Activated B cell treated with CpG ODN at 0.5 μM for 24 hours (primary cell): ENCODE results near the gene FNIP1. TPM values are rescaled to one million over a fixed set of nuclear protein-coding genes. Genes with fewer than 3 reads are reported as not detected.
"Not testable (repeated sequence)": the region's sequence is repeated elsewhere in the genome, so short reads cannot be mapped to it uniquely, and the experiment has no call there.

Experiments used
- ATAC-seq: fragments of 200-7000 bp; cut with Tn5 transposase; one replicate; pipeline ENCODE4 v1.10.0; 2021; ENCODE audit warnings: low read depth, mild to moderate bottlenecking, moderate library complexity
- CTCF ChIA-PET: fragments of 350-600 bp; sonication (Branson Sonifier 250); formaldehyde crosslinking; loops from one replicate; lab custom pipeline; 2021; ENCODE audit warnings: antibody characterized with exemption; lab: Charles Lee
- POLR2A ChIA-PET: fragments of 350-600 bp; sonication (Branson Sonifier 250); formaldehyde crosslinking; loops from one replicate; lab custom pipeline; 2021; ENCODE audit warnings: antibody characterized with exemption; lab: Charles Lee
- DNase-seq: peaks from one replicate; pipeline ENCODE4 v3.0.0; 2022
- H3K27ac Mint-ChIP-seq: one replicate; pipeline ENCODE4 v1.8.0; 2020; ENCODE audit warnings: mixed read lengths
- H3K27me3 Mint-ChIP-seq: one replicate; pipeline ENCODE4 v1.8.0; 2021; ENCODE audit warnings: mixed read lengths
- H3K36me3 Mint-ChIP-seq: one replicate; pipeline ENCODE4 v1.8.0; 2021; ENCODE audit warnings: low read depth, mixed read lengths
- H3K4me1 Mint-ChIP-seq: one replicate; pipeline ENCODE4 v1.8.0; 2021; ENCODE audit warnings: mixed read lengths
- H3K4me3 Mint-ChIP-seq: one replicate; pipeline ENCODE4 v1.8.0; 2020; ENCODE audit warnings: mild to moderate bottlenecking, mixed read lengths
- H3K9me3 Mint-ChIP-seq: one replicate; pipeline ENCODE4 v1.8.0; 2020; ENCODE audit warnings: mixed read lengths
- intact Hi-C: fragments of 100-400 bp; cut with micrococcal nuclease; formaldehyde crosslinking; loops from one replicate; pipeline ENCODE4 v1.15.1; 2024
- total RNA-seq: library from RNA; stranded (reverse); gene quantifications from 2 replicates; pipeline ENCODE4 v1.2.3, GENCODE V29; 2022
- TF ChIP-seq, protein P1 (sequence below): fragments of 200-600 bp; IDR thresholded peaks from one replicate; pipeline ENCODE4 v1.8.0; 2022; ENCODE audit warnings: antibody characterized with exemption, mild to moderate bottlenecking

The FNIP1 gene
- total RNA-seq, 1 donor from 2014 or later = 34.0 TPM

DNA sequence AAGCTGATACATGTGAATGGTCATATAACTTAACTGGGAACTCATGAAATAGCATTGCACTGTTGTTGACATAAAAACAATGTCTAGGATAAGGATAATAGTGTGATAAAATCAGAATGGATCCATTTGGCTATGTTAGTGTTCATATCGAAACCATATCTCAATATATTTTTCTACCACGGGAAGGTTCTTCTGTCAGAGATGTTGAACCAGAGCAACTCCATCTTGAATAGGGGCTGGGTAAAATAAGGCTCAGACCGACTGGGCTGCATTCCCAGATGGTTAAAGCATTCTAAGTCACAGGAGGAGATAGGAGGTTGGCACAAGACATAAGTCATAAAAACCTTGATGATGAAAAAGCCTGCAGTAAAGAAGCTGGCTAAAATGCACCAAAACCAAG is 56.3 kb downstream of the FNIP1 start:
- ChIA-PET POLR2A (no interaction called here), CTCF (no interaction called here)
- Mint-ChIP-seq H3K27me3 (no peaks in the 10 kb centered on the region), H3K9me3 (no peaks in the 10 kb centered on the region), H3K36me3 (peaks cover 61% of the 10 kb centered on the region), H3K4me3 (no peak overlapping the region), H3K27ac (no peak overlapping the region), H3K4me1 (peaks cover under 1% of the 10 kb centered on the region)
- intact Hi-C loops = loop anchor here (10.0 kb wide), 1 partner anchor 54 kb away; the partner anchor contains the start of gene FNIP1
- DNase-seq = no peak
- no peak for ATAC-seq
- TF ChIP-seq, protein P1, sequence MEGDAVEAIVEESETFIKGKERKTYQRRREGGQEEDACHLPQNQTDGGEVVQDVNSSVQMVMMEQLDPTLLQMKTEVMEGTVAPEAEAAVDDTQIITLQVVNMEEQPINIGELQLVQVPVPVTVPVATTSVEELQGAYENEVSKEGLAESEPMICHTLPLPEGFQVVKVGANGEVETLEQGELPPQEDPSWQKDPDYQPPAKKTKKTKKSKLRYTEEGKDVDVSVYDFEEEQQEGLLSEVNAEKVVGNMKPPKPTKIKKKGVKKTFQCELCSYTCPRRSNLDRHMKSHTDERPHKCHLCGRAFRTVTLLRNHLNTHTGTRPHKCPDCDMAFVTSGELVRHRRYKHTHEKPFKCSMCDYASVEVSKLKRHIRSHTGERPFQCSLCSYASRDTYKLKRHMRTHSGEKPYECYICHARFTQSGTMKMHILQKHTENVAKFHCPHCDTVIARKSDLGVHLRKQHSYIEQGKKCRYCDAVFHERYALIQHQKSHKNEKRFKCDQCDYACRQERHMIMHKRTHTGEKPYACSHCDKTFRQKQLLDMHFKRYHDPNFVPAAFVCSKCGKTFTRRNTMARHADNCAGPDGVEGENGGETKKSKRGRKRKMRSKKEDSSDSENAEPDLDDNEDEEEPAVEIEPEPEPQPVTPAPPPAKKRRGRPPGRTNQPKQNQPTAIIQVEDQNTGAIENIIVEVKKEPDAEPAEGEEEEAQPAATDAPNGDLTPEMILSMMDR = no peak

GRCh38 chr5:131735393-131735792 is 61.4 kb downstream of the FNIP1 start:
- Mint-ChIP-seq H3K9me3 (peaks cover 2% of the 10 kb centered on the region), H3K36me3 (peaks cover 57% of the 10 kb centered on the region), H3K4me1 (peaks cover 4% of the 10 kb centered on the region), H3K4me3 (no peak overlapping the region), H3K27me3 (no peaks in the 10 kb centered on the region), H3K27ac (no peak overlapping the region)
- TF ChIP-seq, protein P1 = no peak
- ChIA-PET CTCF (no interaction called here), POLR2A (no interaction called here)
- no peak for ATAC-seq
- DNase-seq = no peak
- intact Hi-C loops = no loop called here

GRCh38 chr5:131734939-131735338 is 61.9 kb downstream of the FNIP1 start:
- H3K4me3 Mint-ChIP-seq, H3K4me1 Mint-ChIP-seq, intact Hi-C loops, POLR2A ChIA-PET, H3K9me3 Mint-ChIP-seq, CTCF ChIA-PET, H3K27me3 Mint-ChIP-seq, H3K27ac Mint-ChIP-seq, ATAC-seq, DNase-seq: not testable (repeated sequence)
- H3K36me3 Mint-ChIP-seq = peaks cover 56% of the 10 kb centered on the region

DNA sequence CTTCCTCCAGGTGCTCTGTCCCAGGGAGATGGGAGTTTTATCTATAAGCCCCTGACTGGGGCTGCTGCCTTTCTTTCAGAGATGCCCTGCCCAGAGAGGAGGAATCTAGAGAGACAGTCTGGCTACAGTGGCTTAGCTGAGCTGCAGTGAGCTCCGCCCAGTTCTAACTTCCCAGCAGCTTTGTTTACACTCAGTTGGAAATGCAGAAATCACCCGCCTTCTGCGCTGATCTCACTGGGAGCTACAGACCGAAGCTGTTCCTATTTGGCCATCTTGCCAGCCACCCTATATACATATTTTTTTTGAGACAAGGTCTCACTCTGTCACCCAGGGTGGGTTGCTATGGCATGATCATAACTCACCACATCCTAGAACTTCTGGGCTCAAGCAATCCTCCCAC is 67.5 kb downstream of the FNIP1 start:
- H3K27me3 Mint-ChIP-seq, H3K4me3 Mint-ChIP-seq, H3K4me1 Mint-ChIP-seq, DNase-seq, intact Hi-C loops, H3K27ac Mint-ChIP-seq, ATAC-seq, CTCF ChIA-PET, POLR2A ChIA-PET: not testable (repeated sequence)
- Mint-ChIP-seq H3K9me3 (peaks cover 14% of the 10 kb centered on the region), H3K36me3 (peaks cover 63% of the 10 kb centered on the region)

- H3K4me1 Mint-ChIP-seq, H3K4me3 Mint-ChIP-seq, POLR2A ChIA-PET, ATAC-seq, H3K27ac Mint-ChIP-seq, H3K27me3 Mint-ChIP-seq, intact Hi-C loops, DNase-seq, CTCF ChIA-PET: not testable (repeated sequence)
- Mint-ChIP-seq H3K36me3 (peaks cover 60% of the 10 kb centered on the region), H3K9me3 (peaks cover 27% of the 10 kb centered on the region)
Observed at GRCh38 chr5:131724089-131724488, 72.7 kb downstream of the FNIP1 start.

GRCh38 chr5:131720714-131721113 is 76.1 kb downstream of the FNIP1 start:
- DNase-seq (no peak), ATAC-seq (no peak)
- POLR2A ChIA-PET = no interaction called here
- TF ChIP-seq, protein P1 = no peak
- Mint-ChIP-seq H3K9me3 (peaks cover 14% of the 10 kb centered on the region), H3K27ac (no peak overlapping the region), H3K27me3 (no peaks in the 10 kb centered on the region), H3K36me3 (peaks cover 57% of the 10 kb centered on the region), H3K4me1 (no peaks in the 10 kb centered on the region), H3K4me3 (no peak overlapping the region)
- intact Hi-C loops = no loop called here
- CTCF ChIA-PET = no interaction called here

DNA sequence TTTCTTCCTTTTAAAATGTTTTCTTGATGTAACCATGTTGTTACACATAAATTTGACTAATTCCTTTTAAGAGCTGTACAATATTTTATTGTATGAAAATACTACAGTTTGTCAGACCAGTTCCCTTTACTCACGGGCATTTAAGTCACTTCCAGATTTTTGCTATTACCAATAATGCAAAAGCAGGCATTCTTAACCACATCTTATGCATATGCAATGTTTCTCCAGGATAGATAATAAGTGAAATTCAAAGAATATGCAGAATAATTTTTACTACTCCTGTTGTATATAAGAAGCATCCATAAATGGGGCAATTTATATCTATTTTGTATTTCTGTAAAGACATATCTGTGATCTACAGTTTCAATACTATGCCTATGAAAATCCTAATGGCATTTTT is 77.3 kb downstream of the FNIP1 start:
- CTCF ChIA-PET = interaction anchor here (1.3 kb wide), 2 partner anchors 73 to 130 kb away, joined by 3 read pairs; no protein-coding TSS in a partner anchor
- peaks cover 56% of the 10 kb centered on the region for H3K36me3 Mint-ChIP-seq
- POLR2A ChIA-PET = no interaction called here

More for the DNA sequence above, 77.3 kb downstream of the FNIP1 start:
- Mint-ChIP-seq H3K4me3 (no peak overlapping the region), H3K9me3 (peaks cover 14% of the 10 kb centered on the region), H3K27ac (no peak overlapping the region), H3K4me1 (no peaks in the 10 kb centered on the region), H3K27me3 (no peaks in the 10 kb centered on the region)
- no peak for DNase-seq
- ATAC-seq = no peak
- intact Hi-C loops = no loop called here
- TF ChIP-seq, protein P1 = no peak
